ENCODE measurements around the gene HNMT. TPM values are rescaled to one million over a fixed set of nuclear protein-coding genes. Genes with fewer than 3 reads are reported as not detected.
"Not testable (repeated sequence)": the region's sequence is repeated elsewhere in the genome, so short reads cannot be mapped to it uniquely, and the experiment has no call there.

The HNMT gene
- total RNA-seq, 1 donor from 2014 or later = not detected

GRCh38 chr2:137973280-137973679 lies 9.0 kb downstream of the HNMT start:
- intact Hi-C loops (cut with micrococcal nuclease) = no loop called here

GRCh38 chr2:137975280-137976271 lies 11.3 kb downstream of the HNMT start:
- intact Hi-C loops (cut with micrococcal nuclease) = no loop called here

- intact Hi-C loops (cut with micrococcal nuclease) = no loop called here
Observed at GRCh38 chr2:137976274-137976673, 12.0 kb downstream of the HNMT start.

- intact Hi-C loops (cut with micrococcal nuclease) = no loop called here
Observed at GRCh38 chr2:137977790-137978189, 13.5 kb downstream of the HNMT start.

GRCh38 chr2:137980459-137980858 lies 16.2 kb downstream of the HNMT start:
- intact Hi-C loops (cut with micrococcal nuclease) = no loop called here

- intact Hi-C loops (cut with micrococcal nuclease) = no loop called here
Observed at GRCh38 chr2:137981112-137981656, 16.9 kb downstream of the HNMT start.

GRCh38 chr2:137983581-137983980 lies 19.3 kb downstream of the HNMT start:
- intact Hi-C loops (cut with micrococcal nuclease) = no loop called here

GRCh38 chr2:137986268-137986667 lies 22.0 kb downstream of the HNMT start:
- intact Hi-C loops (cut with micrococcal nuclease) = no loop called here

GRCh38 chr2:137987011-137987410 lies 22.7 kb downstream of the HNMT start:
- intact Hi-C loops (cut with micrococcal nuclease) = no loop called here

- intact Hi-C loops (cut with micrococcal nuclease) = no loop called here
Observed at GRCh38 chr2:137991078-137991477, 26.8 kb downstream of the HNMT start.

- intact Hi-C loops (cut with micrococcal nuclease) = no loop called here
Observed at GRCh38 chr2:137992039-137992646, 27.9 kb downstream of the HNMT start.

GRCh38 chr2:137993715-137994476 lies 29.6 kb downstream of the HNMT start:
- intact Hi-C loops (cut with micrococcal nuclease) = not testable (repeated sequence)

- intact Hi-C loops (cut with micrococcal nuclease) = not testable (repeated sequence)
Observed at GRCh38 chr2:137995368-137995767, 31.1 kb downstream of the HNMT start.

GRCh38 chr2:137996158-137996557 lies 31.9 kb downstream of the HNMT start:
- intact Hi-C loops (cut with micrococcal nuclease) = not testable (repeated sequence)

GRCh38 chr2:137997733-137998132 lies 33.5 kb downstream of the HNMT start:
- intact Hi-C loops (cut with micrococcal nuclease) = no loop called here

GRCh38 chr2:137998503-137998902 lies 34.2 kb downstream of the HNMT start:
- intact Hi-C loops (cut with micrococcal nuclease) = no loop called here

GRCh38 chr2:137999273-137999672 lies 35.0 kb downstream of the HNMT start:
- intact Hi-C loops (cut with micrococcal nuclease) = no loop called here

- intact Hi-C loops (cut with micrococcal nuclease) = no loop called here
Observed at GRCh38 chr2:138000009-138000408, 35.7 kb downstream of the HNMT start.

- intact Hi-C loops (cut with micrococcal nuclease) = no loop called here
Observed at GRCh38 chr2:138000796-138001195, 36.5 kb downstream of the HNMT start.

- intact Hi-C loops (cut with micrococcal nuclease) = no loop called here
Observed at GRCh38 chr2:138003411-138003810, 39.1 kb downstream of the HNMT start.

- intact Hi-C loops (cut with micrococcal nuclease) = no loop called here
Observed at GRCh38 chr2:138007431-138007830, 43.2 kb downstream of the HNMT start.
